Stomach (tissue), 9 donors: Measurements from ENCODE around the gene CYGB. TPM values are rescaled to one million over a fixed set of nuclear protein-coding genes. Genes with fewer than 3 reads are reported as not detected.
A peak's percentile ranks its signal among the peaks of the same experiment; 100 is the strongest.

ENCODE experiments used
- DNase-seq, 2 donors: peaks; one replicate each; pipeline versions ENCODE4 v3.0.0 to v3.0.0-alpha.2; 2013 to 2019
- H3K27ac ChIP-seq, 5 donors: fragments of 200-600 bp in 4 of 5; sonication (generic) in 4 of 5; one replicate each; pipeline ENCODE4 v1.5.1; 2013 to 2019; ENCODE audit warnings: mild to moderate bottlenecking in 1 of 5, moderate library complexity in 1 of 5
- H3K27me3 ChIP-seq, 3 donors: fragments of 200-600 bp; sonication (generic); one replicate each; pipeline ENCODE4 v1.5.1; 2017 to 2019; ENCODE audit warnings: mixed run types in 1 of 3
- H3K36me3 ChIP-seq, 4 donors: fragments of 200-600 bp; sonication (generic); 1 replicate in 3 of 4; 2 replicates in 1 of 4; pipeline ENCODE4 v1.5.1; 2016 to 2019
- H3K4me1 ChIP-seq, 4 donors: fragments of 200-600 bp; sonication (generic); one replicate each; pipeline ENCODE4 v1.5.1; 2016 to 2019
- H3K4me3 ChIP-seq, 4 donors: fragments of 200-600 bp; sonication (generic) in 3 of 4; one replicate each; pipeline ENCODE4 v1.5.1; 2016 to 2019; ENCODE audit warnings: mild to moderate bottlenecking in 1 of 4
- H3K9me3 ChIP-seq, 4 donors: fragments of 200-600 bp; sonication (generic); one replicate each; pipeline ENCODE4 v1.5.1; 2016 to 2019
- CTCF ChIP-seq, 7 experiments: fragments of 450-650 bp in 4 of 7; fragments of 200-600 bp in 3 of 7; sonication (generic) in 3 of 7; IDR thresholded peaks; one replicate each; pipeline ENCODE4 v1.5.1; 2016 to 2019; ENCODE audit warnings: antibody characterized with exemption in 7 of 7, control low read depth in 2 of 7, mild to moderate bottlenecking in 1 of 7
- EP300 ChIP-seq: sonication (generic); formaldehyde crosslinking; IDR thresholded peaks from one replicate; pipeline ENCODE4 v1.6.1; 2017; ENCODE audit warnings: antibody characterized with exemption
- POLR2A ChIP-seq, 4 donors: fragments of 450-650 bp; IDR thresholded peaks; one replicate each; pipeline ENCODE4 v1.6.1; 2016; ENCODE audit warnings: antibody characterized with exemption in 4 of 4, control low read depth in 2 of 4, mild to moderate bottlenecking in 1 of 4, moderate library complexity in 1 of 4
- POLR2AphosphoS5 ChIP-seq, 3 donors: sonication (generic); formaldehyde crosslinking; IDR thresholded peaks; one replicate each; pipeline ENCODE4 v1.6.1; 2016; ENCODE audit warnings: antibody characterized with exemption in 3 of 3
- WGBS, 5 donors: extraction: QIAGEN DNeasy Blood & Tissue Kit in 3 of 5; methylation state at CpG; one replicate each; pipeline versions ENCODE4 v1.1.5 to v1.1.7; 2013 to 2018; 5-methylcytosine and 5-hydroxymethylcytosine counted together
- intact Hi-C: fragments of 100-400 bp; cut with DNase I; formaldehyde crosslinking; loops from one replicate; pipeline ENCODE4 v1.15.1; 2023; ENCODE audit warnings: low total_unique reads
- polyA plus RNA-seq, 3 donors: library from polyadenylated mRNA; stranded (reverse); fragments of 200-250 nt; gene quantifications; one replicate each; pipeline ENCODE4 v1.2.3, GENCODE V29; 2013
- total RNA-seq, 5 donors: library from RNA; depleted of rRNA; stranded (reverse); fragments of >200 nt; gene quantifications; one replicate each; pipeline versions ENCODE4 v1.1.0 to v1.2.3, GENCODE V29; 2014 to 2016
- donor health status: healthy with polysubstance abuse.
- donor health status: Bipolar disorder and iron deficiency.
- donor health status: healthy.

The CYGB gene
- total and polyA plus RNA-seq, 8 donors: 6.8 to 101 (median 35.9) TPM; not detected in 1

- Histone ChIP-seq H3K4me1 (peaks cover 31 to 59% (median 43%) of the 10 kb centered on the region in 4 donors), H3K9me3 (no peaks in the 10 kb centered on the region), H3K36me3 (no peaks in the 10 kb centered on the region), H3K27me3 (no peaks in the 10 kb centered on the region), H3K27ac (peak overlapping the region in 4 of 5 donors; percentile 4 to 65 (median 35)), H3K4me3 (no peak overlapping the region)
- WGBS, 5 donors: 40 to 49% (median 44%) methylated on average over 15 of the region's 15 CpGs
- no peak for DNase-seq
- TF ChIP-seq CTCF (IDR thresholded peaks at IDR 0.05) (no peak), POLR2AphosphoS5 (IDR thresholded peaks at IDR 0.05) (no peak), POLR2A (IDR thresholded peaks at IDR 0.05) (no peak), EP300 (no peak)
- intact Hi-C loops: no loop called here
These were observed 13.5 kb upstream of the CYGB start for GRCh38 chr17:76550712-76551615.

GRCh38 chr17:76549539-76549938, 12.0 kb upstream of the CYGB start:
- H3K4me1 ChIP-seq: peaks cover 42 to 66% (median 56%) of the 10 kb centered on the region in 4 donors
- peaks cover 0 to 10% (median 0%) of the 10 kb centered on the region in 3 donors for H3K27me3 ChIP-seq
- no peaks in the 10 kb centered on the region for H3K9me3 ChIP-seq
- 65 to 74% (median 73%) methylated on average over 7 of the region's 7 CpGs for WGBS, 5 donors
- no peak for TF ChIP-seq POLR2A (IDR thresholded peaks at IDR 0.05)
- TF ChIP-seq EP300: no peak
- no peak for TF ChIP-seq POLR2AphosphoS5 (IDR thresholded peaks at IDR 0.05)
- TF ChIP-seq CTCF (IDR thresholded peaks at IDR 0.05): no peak
- intact Hi-C loops: no loop called here
- DNase-seq: no peak
- H3K36me3 ChIP-seq: no peaks in the 10 kb centered on the region
- peak overlapping the region in 1 of 5 donors; percentile 74 for H3K27ac ChIP-seq
- H3K4me3 ChIP-seq: no peak overlapping the region

- WGBS, 5 donors: 33 to 56% (median 52%) methylated on average over 9 of the region's 9 CpGs
- intact Hi-C loops: no loop called here
- TF ChIP-seq POLR2AphosphoS5 (IDR thresholded peaks at IDR 0.05) (no peak), POLR2A (IDR thresholded peaks at IDR 0.05) (no peak), EP300 (no peak)
- peaks cover 42 to 66% (median 60%) of the 10 kb centered on the region in 4 donors for H3K4me1 ChIP-seq
- no peak overlapping the region for H3K4me3 ChIP-seq
- H3K27me3 ChIP-seq: peaks cover 0 to 14% (median under 1%) of the 10 kb centered on the region in 3 donors
- no peak for DNase-seq
- H3K9me3 ChIP-seq: no peaks in the 10 kb centered on the region
- peak overlapping the region in 2 of 5 donors; percentile 57 to 74 for H3K27ac ChIP-seq
- no peaks in the 10 kb centered on the region for H3K36me3 ChIP-seq
These were observed 11.7 kb upstream of the CYGB start for GRCh38 chr17:76549215-76549518.

- H3K4me1 ChIP-seq: peaks cover 42 to 70% (median 64%) of the 10 kb centered on the region in 4 donors
- H3K36me3 ChIP-seq: no peaks in the 10 kb centered on the region
- no peak for DNase-seq
- intact Hi-C loops: no loop called here
- no peak overlapping the region for H3K4me3 ChIP-seq
- H3K27me3 ChIP-seq: peaks cover 0 to 19% (median 2%) of the 10 kb centered on the region in 3 donors
- H3K27ac ChIP-seq: peak overlapping the region in 4 of 5 donors; percentile 1 to 74 (median 64)
- 28 to 50% (median 31%) methylated on average over 9 of the region's 9 CpGs for WGBS, 5 donors
- TF ChIP-seq EP300: no peak
- no peak for TF ChIP-seq POLR2AphosphoS5 (IDR thresholded peaks at IDR 0.05)
- TF ChIP-seq CTCF (IDR thresholded peaks at IDR 0.05): no peak
- no peak for TF ChIP-seq POLR2A (IDR thresholded peaks at IDR 0.05)
- no peaks in the 10 kb centered on the region for H3K9me3 ChIP-seq
These were observed 11.1 kb upstream of the CYGB start for GRCh38 chr17:76548378-76549214.
